Vagina (tissue), 2 donors: Measurements from ENCODE around the gene RNF208.

ENCODE experiments used
- POLR2A ChIP-seq, 2 donors: fragments of 450-650 bp; IDR thresholded peaks; one replicate each; pipeline ENCODE4 v1.6.1; 2017; ENCODE audit warnings: antibody characterized with exemption in 2 of 2, mild to moderate bottlenecking in 2 of 2, moderate library complexity in 2 of 2
- POLR2AphosphoS5 ChIP-seq, 2 donors: sonication (generic); formaldehyde crosslinking; IDR thresholded peaks; one replicate each; pipeline ENCODE4 v1.9.0; 2017; ENCODE audit warnings: antibody characterized with exemption in 2 of 2, mild to moderate bottlenecking in 2 of 2, low read depth in 1 of 2; ENCODE audit not compliant: insufficient read depth in 1 of 2
- TF ChIP-seq, protein P1 (sequence below), 3 experiments: fragments of 450-650 bp in 2 of 3; fragments of 200-600 bp in 1 of 3; sonication (generic) in 1 of 3; IDR thresholded peaks; one replicate each; pipeline ENCODE4 v1.5.1; 2017 to 2019; ENCODE audit warnings: antibody characterized with exemption in 3 of 3, mild to moderate bottlenecking in 2 of 3, moderate library complexity in 2 of 3

DNA sequence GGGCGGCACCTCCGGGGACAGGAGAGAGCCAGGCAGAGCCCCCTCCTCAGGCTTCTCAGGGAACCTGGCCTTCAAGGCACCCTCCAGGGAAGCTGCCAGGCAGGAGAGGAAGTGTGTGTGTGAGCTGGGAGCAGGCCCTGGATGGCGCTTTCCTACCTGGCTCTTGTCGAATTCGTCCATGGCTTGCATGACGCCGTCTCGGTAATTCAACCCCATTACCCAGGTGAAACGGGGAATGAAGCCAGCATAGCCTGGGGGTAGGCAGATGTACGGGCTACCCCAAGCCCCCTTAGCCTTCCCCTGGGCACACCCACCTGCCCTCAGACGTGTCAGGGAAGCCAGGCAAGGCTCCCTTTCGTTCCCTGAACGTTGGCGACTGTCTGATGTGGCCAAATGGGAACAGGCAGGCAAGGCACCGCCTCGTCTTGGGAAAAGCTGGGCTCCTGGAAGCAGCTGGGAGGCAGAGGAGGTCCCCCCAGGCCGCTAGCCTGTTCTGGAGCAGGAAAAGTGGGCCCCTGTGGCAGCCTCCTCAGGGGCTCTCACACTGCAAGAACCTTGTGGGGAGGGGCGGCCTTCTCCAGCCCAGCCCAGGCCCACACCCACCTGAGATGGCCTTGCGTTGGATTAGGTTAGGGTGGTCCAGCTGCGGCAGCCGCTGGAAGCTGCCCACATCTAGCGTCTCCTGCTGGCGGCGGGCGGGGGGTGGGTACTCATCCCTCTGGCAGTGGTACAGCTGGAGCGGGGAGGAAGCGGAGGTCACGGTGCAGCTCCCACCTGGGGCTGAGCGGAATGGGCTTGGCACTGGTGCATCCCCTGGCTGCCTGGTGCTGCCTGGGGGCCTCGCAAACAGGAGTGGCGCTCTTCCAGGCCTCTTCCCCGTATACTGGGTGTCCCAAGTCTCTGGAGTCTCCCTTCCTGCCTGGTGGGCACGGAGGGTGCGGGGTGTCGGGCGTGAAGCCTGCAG, 22.7 kb upstream of the RNF208 start:
- TF ChIP-seq, protein P1, sequence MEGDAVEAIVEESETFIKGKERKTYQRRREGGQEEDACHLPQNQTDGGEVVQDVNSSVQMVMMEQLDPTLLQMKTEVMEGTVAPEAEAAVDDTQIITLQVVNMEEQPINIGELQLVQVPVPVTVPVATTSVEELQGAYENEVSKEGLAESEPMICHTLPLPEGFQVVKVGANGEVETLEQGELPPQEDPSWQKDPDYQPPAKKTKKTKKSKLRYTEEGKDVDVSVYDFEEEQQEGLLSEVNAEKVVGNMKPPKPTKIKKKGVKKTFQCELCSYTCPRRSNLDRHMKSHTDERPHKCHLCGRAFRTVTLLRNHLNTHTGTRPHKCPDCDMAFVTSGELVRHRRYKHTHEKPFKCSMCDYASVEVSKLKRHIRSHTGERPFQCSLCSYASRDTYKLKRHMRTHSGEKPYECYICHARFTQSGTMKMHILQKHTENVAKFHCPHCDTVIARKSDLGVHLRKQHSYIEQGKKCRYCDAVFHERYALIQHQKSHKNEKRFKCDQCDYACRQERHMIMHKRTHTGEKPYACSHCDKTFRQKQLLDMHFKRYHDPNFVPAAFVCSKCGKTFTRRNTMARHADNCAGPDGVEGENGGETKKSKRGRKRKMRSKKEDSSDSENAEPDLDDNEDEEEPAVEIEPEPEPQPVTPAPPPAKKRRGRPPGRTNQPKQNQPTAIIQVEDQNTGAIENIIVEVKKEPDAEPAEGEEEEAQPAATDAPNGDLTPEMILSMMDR (IDR thresholded peaks at IDR 0.05): no peak
- no peak for TF ChIP-seq POLR2A (IDR thresholded peaks at IDR 0.05)
- no peak for TF ChIP-seq POLR2AphosphoS5 (IDR thresholded peaks at IDR 0.05; ENCODE audit: insufficient read depth in 1 of 2, low read depth in 1 of 2)
